ENCODE measurements around the gene MAP3K20.

GRCh38 chr2:173287594-173287993, 211.9 kb downstream of the MAP3K20 start:
- TF ChIP-seq CTCF (IDR thresholded peaks at IDR 0.05; ENCODE audit: control extremely low read depth in 1 of 3, insufficient read depth in 1 of 3, low read depth in 1 of 3, low read length in 3 of 3) (no peak), SP1 (IDR thresholded peaks at IDR 0.05; ENCODE audit: low read depth, low read length) (no peak), SUZ12 (IDR thresholded peaks at IDR 0.05; ENCODE audit: low read length) (no peak), NRF1 (IDR thresholded peaks at IDR 0.05; ENCODE audit: low read depth, low read length) (no peak), MAX (IDR thresholded peaks at IDR 0.05) (no peak), POLR2A (IDR thresholded peaks at IDR 0.05; ENCODE audit: control extremely low read depth in 1 of 2, low read depth in 2 of 2, low read length in 2 of 2) (no peak), SIX5 (IDR thresholded peaks at IDR 0.05; ENCODE audit: low read depth, low read length) (no peak), CEBPB (IDR thresholded peaks at IDR 0.05; ENCODE audit: low read depth, low read length) (no peak), HDAC6 (IDR thresholded peaks at IDR 0.05; ENCODE audit: low read depth, low read length) (no peak), ATF2 (IDR thresholded peaks at IDR 0.05; ENCODE audit: low read length) (no peak), EZH2 (IDR thresholded peaks at IDR 0.05; ENCODE audit: low read depth, low read length, severe bottlenecking) (no peak), CHD7 (IDR thresholded peaks at IDR 0.05; ENCODE audit: insufficient replicate concordance, low read length) (no peak), TAF1 (IDR thresholded peaks at IDR 0.05; ENCODE audit: low read depth, low read length) (no peak), SP2 (IDR thresholded peaks at IDR 0.05; ENCODE audit: low read length) (no peak)

Measured in H1 (cell line).